ENCODE results near the gene CAPZA3.
"Not testable (repeated sequence)": the region's sequence is repeated elsewhere in the genome, so short reads cannot be mapped to it uniquely, and the experiment has no call there.

The CAPZA3 gene

GRCh38 chr12:18753481-18754123 lies 15.7 kb downstream of the CAPZA3 start:
- no peaks in the 10 kb centered on the region for H3K27me3 ChIP-seq (ENCODE audit: control insufficient read depth, insufficient read depth, low read length)
- peak overlapping the region; percentile 78 for H3K27ac ChIP-seq (ENCODE audit: low read length)
- H3K4me1 ChIP-seq (ENCODE audit: control insufficient read depth, low read depth, low read length) = peaks cover 42% of the 10 kb centered on the region
- H3K9me3 ChIP-seq (ENCODE audit: control insufficient read depth, low read depth, low read length) = no peaks in the 10 kb centered on the region
- H3K4me3 ChIP-seq (ENCODE audit: low read length) = peak overlapping the region; percentile 23
- H3K36me3 ChIP-seq (ENCODE audit: control insufficient read depth, low read depth, low read length) = no peaks in the 10 kb centered on the region
- peak overlapping the region; percentile 28 for H3K9ac ChIP-seq (ENCODE audit: low read length)

DNA sequence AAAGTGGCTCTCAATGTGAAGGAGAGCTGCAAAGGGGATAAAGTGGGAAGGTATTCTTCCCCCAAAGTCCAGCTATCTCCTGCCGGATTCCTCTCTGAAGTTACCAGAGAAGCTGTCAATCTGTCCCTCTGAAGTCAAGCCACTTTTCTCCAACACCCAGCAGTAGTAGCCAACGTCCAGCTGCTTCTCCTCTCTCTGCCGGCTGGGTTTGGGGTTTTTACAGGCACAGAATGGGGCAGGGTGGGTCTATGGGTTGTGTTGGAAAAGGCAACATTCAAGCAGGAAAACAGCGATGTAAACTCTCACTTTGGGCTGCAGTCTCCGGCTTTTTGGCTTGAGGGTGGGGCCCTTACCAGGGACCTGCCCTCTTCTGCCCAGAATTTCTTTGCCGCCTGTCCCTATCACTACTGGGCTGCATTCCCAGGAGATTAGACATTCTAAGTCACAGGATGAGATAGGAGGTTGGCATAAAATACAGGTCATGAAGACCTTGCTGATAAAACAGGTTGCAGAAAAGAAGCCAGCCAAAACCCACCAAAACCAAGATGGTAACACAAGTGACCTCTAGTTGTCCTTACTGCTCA lies 16.3 kb downstream of the CAPZA3 start:
- H3K4me1 ChIP-seq (ENCODE audit: control insufficient read depth, low read depth, low read length) = peaks cover 38% of the 10 kb centered on the region
- no peak overlapping the region for H3K9ac ChIP-seq (ENCODE audit: low read length)
- H3K9me3 ChIP-seq (ENCODE audit: control insufficient read depth, low read depth, low read length) = no peaks in the 10 kb centered on the region
- no peaks in the 10 kb centered on the region for H3K27me3 ChIP-seq (ENCODE audit: control insufficient read depth, insufficient read depth, low read length)
- no peaks in the 10 kb centered on the region for H3K36me3 ChIP-seq (ENCODE audit: control insufficient read depth, low read depth, low read length)
- H3K4me3 ChIP-seq (ENCODE audit: low read length) = no peak overlapping the region
- no peak overlapping the region for H3K27ac ChIP-seq (ENCODE audit: low read length)

DNA sequence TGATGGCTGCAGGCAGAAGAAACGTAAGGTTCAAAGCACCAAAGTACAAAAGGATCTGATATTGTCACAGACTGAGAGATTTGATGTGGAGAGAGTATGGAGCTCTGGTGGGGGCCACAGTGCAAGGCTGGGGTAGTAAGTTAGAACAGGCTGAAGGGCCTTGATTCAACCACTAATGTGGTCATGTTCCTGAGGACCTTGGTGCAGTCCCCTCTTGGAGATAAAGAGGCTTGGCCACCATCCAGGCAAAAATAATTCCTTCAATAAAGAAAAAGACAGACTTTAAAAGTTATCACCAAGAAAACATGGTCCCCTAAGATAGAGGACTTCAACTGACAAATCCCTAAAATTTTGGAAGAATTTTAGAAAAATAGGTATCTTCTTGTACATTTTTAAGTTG lies 17.4 kb downstream of the CAPZA3 start:
- Histone ChIP-seq H3K9me3 (ENCODE audit: control insufficient read depth, low read depth, low read length) (no peaks in the 10 kb centered on the region), H3K9ac (ENCODE audit: low read length) (no peak overlapping the region), H3K4me1 (ENCODE audit: control insufficient read depth, low read depth, low read length) (peaks cover 32% of the 10 kb centered on the region), H3K27ac (ENCODE audit: low read length) (no peak overlapping the region), H3K4me3 (ENCODE audit: low read length) (no peak overlapping the region), H3K27me3 (ENCODE audit: control insufficient read depth, insufficient read depth, low read length) (no peaks in the 10 kb centered on the region), H3K36me3 (ENCODE audit: control insufficient read depth, low read depth, low read length) (no peaks in the 10 kb centered on the region)

DNA sequence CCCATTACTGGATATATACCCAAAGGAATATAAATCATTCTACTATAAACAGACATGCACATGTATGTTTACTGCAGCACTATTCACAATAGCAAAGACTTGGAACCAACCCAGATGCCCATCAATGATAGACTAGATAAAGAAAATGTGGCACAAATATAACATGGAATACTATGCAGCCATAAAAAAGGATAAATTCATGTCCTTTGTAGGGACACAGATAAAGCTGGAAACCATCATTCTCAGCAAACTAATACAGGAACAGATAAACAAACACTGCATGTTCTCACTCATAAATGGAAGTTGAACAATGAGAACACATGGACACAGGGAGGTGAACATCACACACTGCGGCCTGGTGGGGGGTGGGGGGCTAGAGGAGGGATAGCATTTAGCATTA lies 28.6 kb downstream of the CAPZA3 start:
- H3K4me1 ChIP-seq (ENCODE audit: control insufficient read depth, low read depth, low read length); H3K27ac ChIP-seq (ENCODE audit: low read length); H3K9me3 ChIP-seq (ENCODE audit: control insufficient read depth, low read depth, low read length); H3K36me3 ChIP-seq (ENCODE audit: control insufficient read depth, low read depth, low read length); H3K9ac ChIP-seq (ENCODE audit: low read length); H3K27me3 ChIP-seq (ENCODE audit: control insufficient read depth, insufficient read depth, low read length); H3K4me3 ChIP-seq (ENCODE audit: low read length): not testable (repeated sequence)

DNA sequence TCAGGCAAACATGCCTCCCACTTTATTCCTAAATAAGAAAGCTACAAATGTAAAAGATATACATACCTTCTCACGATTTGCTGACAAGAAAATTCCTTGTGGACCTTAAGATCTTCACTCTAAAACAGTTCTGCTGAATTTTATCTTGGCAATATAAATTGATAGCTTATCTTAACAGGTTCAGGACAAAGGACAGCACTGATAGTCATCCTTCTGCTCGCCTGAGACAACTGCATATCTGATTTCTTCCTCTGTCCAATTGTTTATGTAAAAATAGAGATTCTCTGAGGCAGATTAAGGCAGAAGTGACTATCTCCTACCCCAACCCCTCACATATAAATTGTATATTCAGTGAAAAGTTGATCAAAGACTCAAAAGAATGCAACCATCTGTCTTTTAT lies 44.9 kb downstream of the CAPZA3 start:
- Histone ChIP-seq H3K4me3 (ENCODE audit: low read length) (no peak overlapping the region), H3K36me3 (ENCODE audit: control insufficient read depth, low read depth, low read length) (no peaks in the 10 kb centered on the region), H3K27ac (ENCODE audit: low read length) (no peak overlapping the region), H3K9me3 (ENCODE audit: control insufficient read depth, low read depth, low read length) (peaks cover 8% of the 10 kb centered on the region), H3K4me1 (ENCODE audit: control insufficient read depth, low read depth, low read length) (no peaks in the 10 kb centered on the region), H3K9ac (ENCODE audit: low read length) (no peak overlapping the region), H3K27me3 (ENCODE audit: control insufficient read depth, insufficient read depth, low read length) (no peaks in the 10 kb centered on the region)

DNA sequence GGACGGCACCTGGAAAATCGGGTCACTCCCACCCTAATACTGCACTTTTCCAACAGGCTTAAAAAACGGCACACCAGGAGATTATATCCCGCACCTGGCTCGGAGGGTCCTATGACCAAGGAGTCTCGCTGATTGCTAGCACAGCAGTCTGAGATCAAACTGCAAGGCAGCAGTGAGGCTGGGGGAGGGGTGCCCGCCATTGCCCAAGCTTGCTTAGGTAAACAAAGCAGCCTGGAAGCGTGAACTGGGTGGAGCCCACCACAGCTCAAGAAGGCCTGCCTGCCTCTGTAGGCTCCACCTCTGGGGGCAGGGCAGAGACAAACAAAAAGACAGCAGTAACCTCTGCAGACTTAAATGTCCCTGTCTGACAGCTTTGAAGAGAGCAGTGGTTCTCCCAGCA lies 47.5 kb downstream of the CAPZA3 start:
- H3K9me3 ChIP-seq (ENCODE audit: control insufficient read depth, low read depth, low read length); H3K27ac ChIP-seq (ENCODE audit: low read length); H3K4me3 ChIP-seq (ENCODE audit: low read length); H3K4me1 ChIP-seq (ENCODE audit: control insufficient read depth, low read depth, low read length); H3K27me3 ChIP-seq (ENCODE audit: control insufficient read depth, insufficient read depth, low read length); H3K36me3 ChIP-seq (ENCODE audit: control insufficient read depth, low read depth, low read length); H3K9ac ChIP-seq (ENCODE audit: low read length): not testable (repeated sequence)
